HG03558 (cell line): ENCODE data around the gene P2RX3.

Source experiments
- ATAC-seq: cut with Tn5 transposase; IDR thresholded peaks from one replicate; pipeline ENCODE4 v1.9.1; 2021; ENCODE audit warnings: moderate number of reproducible peaks; ENCODE audit not compliant: unreplicated experiment; ENCODE audit errors: extremely low read depth

Gene P2RX3

DNA sequence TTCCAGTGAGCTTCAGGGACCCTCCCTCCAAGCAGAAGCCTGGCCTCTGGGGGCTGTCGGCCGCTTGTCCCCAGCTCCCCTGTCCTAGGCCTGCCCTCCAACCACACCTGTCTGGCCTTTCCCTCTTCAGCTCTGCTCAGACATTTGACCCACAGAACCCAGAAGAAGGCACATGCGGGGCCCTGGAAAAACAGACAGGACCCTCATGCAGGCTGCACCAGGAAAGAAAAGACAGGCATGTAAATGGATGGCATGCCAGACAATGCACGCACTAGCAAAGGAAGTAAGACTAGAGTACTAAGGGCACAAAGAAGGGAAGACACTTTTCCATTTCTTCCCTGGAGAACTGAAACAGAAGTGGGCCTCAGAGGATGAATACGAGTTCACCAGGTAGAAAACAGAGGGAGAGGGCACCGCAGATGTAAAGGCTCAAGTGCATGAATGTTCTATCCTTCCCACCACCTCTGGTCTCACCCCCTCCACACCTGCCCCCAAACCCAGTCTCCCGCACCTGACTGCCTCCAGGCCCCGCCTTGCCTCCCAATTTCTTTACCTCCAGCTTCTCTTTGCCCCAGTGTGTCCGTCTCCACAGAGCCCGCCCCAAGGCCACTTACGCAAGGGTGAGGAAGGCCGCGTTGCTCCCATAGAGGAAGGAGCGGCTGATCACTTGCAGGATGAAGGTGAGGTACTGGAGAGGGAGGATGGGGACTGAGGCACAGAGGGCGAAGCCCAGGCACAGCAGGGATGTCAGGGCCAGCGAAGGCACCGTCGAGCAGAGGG, 71.4 kb downstream of the P2RX3 start:
- ATAC-seq = no peak

DNA sequence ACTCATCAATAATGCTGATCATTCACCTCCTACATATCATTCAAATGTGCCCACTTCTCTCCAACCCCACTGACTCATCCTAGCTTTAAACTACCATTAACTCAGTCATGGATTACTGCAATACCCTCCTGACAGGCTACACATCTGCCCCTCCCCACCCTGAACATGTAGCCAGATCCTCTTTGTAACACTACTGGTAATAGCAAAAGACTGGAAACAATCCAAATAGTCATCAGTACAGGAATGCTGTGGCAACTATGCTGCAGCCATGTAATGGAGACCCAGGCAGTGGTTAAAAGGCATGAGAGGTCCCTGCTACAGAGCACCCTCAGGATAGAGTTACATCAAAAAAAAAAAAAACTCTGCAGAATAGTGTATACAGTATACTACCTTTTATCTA, 72.1 kb downstream of the P2RX3 start:
- ATAC-seq = no peak

DNA sequence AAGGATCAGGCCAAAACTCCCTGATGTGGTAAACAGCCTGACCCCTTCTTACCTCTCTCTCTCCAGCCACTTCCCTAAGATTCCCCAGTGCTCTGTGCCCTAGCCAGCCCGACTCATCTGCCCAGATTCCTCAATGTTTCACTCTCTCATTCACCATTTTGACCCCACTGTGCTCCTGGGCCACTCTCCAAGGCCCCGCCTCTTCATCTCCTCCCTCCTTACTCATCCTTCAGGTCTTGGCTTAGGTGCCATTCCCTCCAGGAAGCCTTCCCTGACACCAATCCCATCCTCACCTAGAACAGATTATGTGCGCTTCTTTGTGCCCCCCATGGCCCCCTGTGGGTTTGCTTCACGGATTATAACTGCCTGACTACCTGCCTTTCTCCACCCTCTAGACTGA, 75.5 kb downstream of the P2RX3 start:
- no peak for ATAC-seq

DNA sequence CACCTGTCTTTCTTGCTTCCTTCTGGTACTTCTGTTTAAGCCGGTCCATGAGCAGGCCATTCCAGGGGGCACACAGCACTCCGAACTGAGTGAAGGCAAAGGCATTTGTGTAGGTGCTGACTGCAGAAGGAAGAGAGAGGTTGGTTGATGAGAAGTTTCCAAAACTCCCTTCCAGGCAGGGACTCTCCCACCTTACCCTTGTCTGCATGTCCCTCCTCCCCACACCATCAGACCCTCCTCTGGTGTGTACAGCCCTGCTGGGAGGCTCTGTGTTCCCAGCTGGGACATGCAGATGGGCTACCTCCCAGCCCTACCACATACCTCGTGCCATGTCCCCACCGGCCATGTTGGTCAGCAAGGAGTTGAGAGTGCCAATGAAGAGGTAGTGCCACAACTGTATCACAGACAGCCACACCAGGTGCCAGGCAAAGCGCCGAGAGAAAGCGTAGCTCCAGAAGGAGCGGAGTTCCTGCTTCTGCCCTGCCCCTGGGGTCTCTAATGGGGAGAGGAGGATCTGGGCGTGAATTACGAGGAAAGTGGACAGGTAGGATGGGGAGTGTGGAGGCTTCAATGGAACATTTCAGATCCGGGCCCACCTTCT, 76.6 kb downstream of the P2RX3 start:
- ATAC-seq = no peak

DNA sequence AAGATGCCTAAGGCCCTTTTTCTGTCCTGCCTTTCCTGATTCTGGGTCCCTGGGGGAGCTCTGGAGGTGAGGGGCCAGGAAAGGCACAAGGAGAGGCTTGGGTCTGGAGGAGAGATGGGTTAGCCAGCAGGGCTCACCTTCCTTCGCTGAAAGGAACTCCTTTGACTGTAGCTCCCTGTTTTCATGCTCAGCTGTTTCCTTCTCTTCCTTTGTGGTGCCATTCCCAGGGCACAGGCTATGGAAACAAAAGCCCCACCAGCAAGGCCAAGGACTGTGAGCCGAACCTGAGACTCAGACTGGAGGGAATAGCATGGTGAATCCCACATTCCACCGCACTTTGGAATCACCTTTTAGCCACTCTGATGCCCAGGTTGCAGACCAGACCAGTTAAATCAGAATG, 78.3 kb downstream of the P2RX3 start:
- no peak for ATAC-seq

DNA sequence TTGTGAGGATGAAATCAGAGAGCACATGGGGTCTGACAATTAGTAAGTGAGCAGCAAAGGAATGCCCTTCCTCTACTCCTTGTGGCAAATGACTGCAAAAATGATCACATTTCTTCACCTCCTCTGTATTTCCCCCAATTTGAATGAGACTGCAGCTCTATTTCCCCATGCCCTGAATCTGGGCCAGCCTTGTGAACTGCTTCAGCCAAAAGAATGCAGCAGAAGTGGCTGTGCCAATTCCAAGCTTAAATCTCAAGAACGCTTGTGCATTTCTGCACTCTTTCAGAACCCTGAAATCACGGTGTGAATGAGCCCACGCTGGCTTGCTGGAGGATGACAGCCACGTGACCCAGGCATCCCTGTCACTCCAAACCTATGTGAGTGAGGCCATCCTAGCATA, 78.9 kb downstream of the P2RX3 start:
- no peak for ATAC-seq

DNA sequence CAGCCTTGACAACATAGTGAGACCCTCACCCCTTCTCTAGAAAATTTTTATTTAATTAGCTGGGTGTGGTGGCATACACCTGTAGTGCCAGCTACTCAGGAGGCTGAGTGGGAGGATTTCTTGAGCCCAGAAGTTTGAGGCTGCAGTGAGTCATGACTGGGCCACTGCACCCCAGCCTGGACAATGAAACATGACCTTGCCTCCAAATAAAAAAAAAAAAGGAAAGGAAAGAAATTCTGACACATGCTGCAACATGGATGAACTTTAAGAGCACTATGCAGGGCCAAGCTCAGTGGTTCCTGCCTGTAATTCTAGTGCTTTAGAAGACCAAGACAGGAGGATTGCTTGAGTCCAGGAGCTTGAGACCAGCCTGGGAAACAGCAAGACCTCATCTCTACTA, 80.0 kb downstream of the P2RX3 start:
- no peak for ATAC-seq

DNA sequence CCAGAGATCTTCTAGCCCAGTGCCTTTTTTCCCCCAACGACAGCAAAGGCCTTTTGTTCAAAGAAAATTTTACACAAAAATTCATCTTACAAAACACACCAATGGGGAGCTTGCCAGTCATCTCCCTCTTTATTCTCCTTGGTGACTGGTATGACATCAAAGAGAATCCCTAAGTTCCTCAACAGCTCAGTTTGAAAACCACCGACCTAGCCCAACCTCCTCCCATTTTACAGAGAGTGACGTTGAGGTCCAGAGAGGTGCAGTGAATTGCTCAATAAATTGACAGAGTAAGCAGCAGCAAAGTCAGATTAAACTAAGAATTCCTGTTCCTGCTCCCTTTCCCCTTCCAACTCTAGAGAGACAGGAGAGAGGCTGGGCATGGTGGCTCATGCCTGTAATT, 81.0 kb downstream of the P2RX3 start:
- ATAC-seq = no peak

DNA sequence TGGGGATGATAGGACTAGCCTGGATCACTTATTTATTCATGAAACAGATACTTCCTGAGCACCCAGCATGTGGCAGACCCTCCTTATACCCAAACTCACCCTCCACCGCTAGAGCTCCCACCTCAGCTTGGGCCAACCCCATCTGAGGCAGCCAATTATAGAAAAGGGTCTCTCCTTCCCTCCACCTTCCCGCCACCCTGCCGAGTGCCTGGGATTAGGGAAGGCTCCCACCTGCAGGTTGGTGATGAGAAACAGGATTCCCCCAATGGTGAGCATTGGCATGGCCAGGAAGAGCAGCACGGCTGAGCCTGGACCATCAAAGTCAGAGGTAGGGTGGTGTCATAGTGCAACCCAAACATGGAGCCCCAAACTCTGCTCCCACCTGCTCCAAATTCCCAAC, 82.9 kb downstream of the P2RX3 start:
- ATAC-seq = no peak

DNA sequence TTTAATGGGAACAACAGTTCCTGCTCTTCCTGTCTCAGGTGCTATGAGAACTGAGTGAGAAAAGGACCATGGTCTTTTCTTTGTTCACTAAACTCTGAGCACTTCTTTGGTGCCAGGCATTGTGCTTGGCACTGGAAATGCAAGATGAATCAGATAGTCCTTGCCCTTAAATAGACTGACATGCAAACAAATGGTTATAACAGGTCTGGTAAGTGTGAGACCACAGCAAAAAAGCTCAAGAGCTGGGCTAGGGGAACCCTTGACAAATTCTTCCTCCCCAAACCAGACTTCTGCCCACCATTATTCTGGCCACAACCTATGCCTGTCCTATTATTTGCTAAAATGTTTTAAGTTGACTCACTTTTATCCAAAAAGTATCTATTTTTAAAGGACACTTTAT, 83.7 kb downstream of the P2RX3 start:
- no peak for ATAC-seq
